OCI-LY3 (cell line): Measurements from ENCODE around the gene FAM199X.
A peak's percentile ranks its signal among the peaks of the same experiment; 100 is the strongest.

Source experiments
- H2AFZ ChIP-seq: fragments of 200-600, 300-600 bp; shearing (Covaris generic); 2 replicates; pipeline ENCODE4 v1.6.0; 2014; ENCODE audit warnings: antibody characterized with exemption, low read depth, low read length
- H3K27ac ChIP-seq: fragments of 200-600, 300-600 bp; sonication (generic); 2 replicates; pipeline ENCODE4 v1.5.1; 2014; ENCODE audit warnings: mild to moderate bottlenecking, low read length, moderate library complexity, mixed read lengths
- H3K27me3 ChIP-seq: fragments of 200-600, 300-600 bp; sonication (generic); 2 replicates; pipeline ENCODE4 v1.6.1; 2014; ENCODE audit warnings: low read depth, low read length, mixed read lengths
- H3K36me3 ChIP-seq: fragments of 200-600, 300-600 bp; sonication (generic); replicated peaks from 2 replicates; pipeline ENCODE3; 2014; ENCODE audit warnings: low read depth, low read length, mixed read lengths
- H3K4me1 ChIP-seq: fragments of 300-600, 200-600 bp; sonication (generic); 2 replicates; pipeline ENCODE4 v1.6.1; 2014; ENCODE audit warnings: low read length, mixed read lengths
- H3K4me2 ChIP-seq: fragments of 200-600, 300-600 bp; sonication (generic); 2 replicates; pipeline ENCODE4 v1.6.1; 2014; ENCODE audit warnings: low read length, mixed read lengths
- H3K4me3 ChIP-seq: fragments of 300-600, 200-600 bp; sonication (generic); 2 replicates; pipeline ENCODE4 v1.5.1; 2014; ENCODE audit warnings: antibody characterized with exemption, mild to moderate bottlenecking, low read length, moderate library complexity
- H3K79me2 ChIP-seq: fragments of 300-600, 200-600 bp; shearing (Covaris generic); 2 replicates; pipeline ENCODE4 v1.6.1; 2014; ENCODE audit warnings: mild to moderate bottlenecking, low read length, mixed read lengths
- H3K9ac ChIP-seq: fragments of 300-600, 200-600 bp; shearing (Covaris generic); 2 replicates; pipeline ENCODE4 v1.6.0; 2014; ENCODE audit warnings: mild to moderate bottlenecking, low read length, moderate library complexity
- H3K9me3 ChIP-seq: fragments of 200-600, 300-600 bp; shearing (Covaris generic); 2 replicates; pipeline ENCODE4 v1.6.1; 2014; ENCODE audit warnings: low read length, mixed read lengths; ENCODE audit not compliant: insufficient read depth
- H4K20me1 ChIP-seq: fragments of 200-600, 300-600 bp; sonication (generic); 2 replicates; pipeline ENCODE4 v1.6.1; 2016; ENCODE audit warnings: low read length, mixed read lengths; ENCODE audit not compliant: insufficient read depth
- CTCF ChIP-seq: fragments of 200-600, 300-600 bp; sonication (generic); IDR thresholded peaks from 2 replicates; pipeline ENCODE4 v1.5.1; 2014; ENCODE audit warnings: antibody characterized with exemption, low read length, low read depth
- EZH2phosphoT487 ChIP-seq: fragments of 200-600 bp; shearing (Covaris generic); IDR thresholded peaks from 2 replicates; pipeline ENCODE4 v1.6.1; 2018; ENCODE audit warnings: antibody characterized with exemption, mixed run types, low read depth

FAM199X gene

GRCh38 chrX:104165894-104166734 is at the start of gene FAM199X:
Gene FAM199X (plus strand): TSS chrX:104166453. CDS start chrX:104166786, 333 bp downstream.
- Histone ChIP-seq H3K79me2 (peaks cover 44% of the 10 kb centered on the region), H2AFZ (peak within 1 kb of the TSS; percentile 98), H3K27ac (peak within 1 kb of the TSS; percentile 40), H3K4me2 (peak within 1 kb of the TSS; percentile 96), H3K9ac (peak within 1 kb of the TSS; percentile 86), H4K20me1 (0 out of 2 replicates have a peak, but pooled peaks cover 5% of the 10 kb centered on the region), H3K27me3 (no peaks in the 10 kb centered on the region), H3K9me3 (no peaks in the 10 kb centered on the region), H3K4me3 (peak within 1 kb of the TSS; percentile 90), H3K36me3 (peaks cover 3% of the 10 kb centered on the region), H3K4me1 (peaks cover 21% of the 10 kb centered on the region)
- TF ChIP-seq CTCF (peak; percentile 44), EZH2phosphoT487 (no peak)

DNA sequence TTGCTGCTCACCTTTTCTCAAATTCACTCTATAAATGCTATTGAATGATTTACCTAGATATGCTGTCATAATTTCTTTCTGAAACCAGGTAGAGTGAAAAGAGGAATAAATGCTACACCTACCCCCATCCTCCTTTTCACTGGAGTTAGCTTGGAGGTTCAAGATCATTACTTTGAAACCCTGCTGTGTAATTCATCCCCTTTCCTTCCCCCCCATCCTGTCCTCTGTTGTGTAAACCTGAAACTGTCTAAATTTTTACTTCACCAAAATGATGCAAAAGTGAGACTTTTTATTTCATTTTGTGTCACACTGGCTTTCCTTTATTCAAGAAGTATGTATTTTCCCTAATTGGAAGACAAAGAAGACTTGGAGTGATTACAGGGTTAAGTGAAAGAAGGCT is 48.5 kb upstream of the FAM199X start:
- no peak overlapping the region for H2AFZ ChIP-seq
- peaks cover 31% of the 10 kb centered on the region for H3K4me1 ChIP-seq
- no peaks in the 10 kb centered on the region for H3K9me3 ChIP-seq
- H3K36me3 ChIP-seq = no peaks in the 10 kb centered on the region
- H3K4me3 ChIP-seq = peak overlapping the region; percentile 23; the same call in 1 of the 2 replicates
- H3K27ac ChIP-seq = no peak overlapping the region
- H3K27me3 ChIP-seq = no peaks in the 10 kb centered on the region
- H3K9ac ChIP-seq = no peak overlapping the region
- H3K4me2 ChIP-seq = peak overlapping the region; percentile 67
- no peak for TF ChIP-seq CTCF
- no peak for TF ChIP-seq EZH2phosphoT487
- H4K20me1 ChIP-seq = no peaks in the 10 kb centered on the region
- no peaks in the 10 kb centered on the region for H3K79me2 ChIP-seq

DNA sequence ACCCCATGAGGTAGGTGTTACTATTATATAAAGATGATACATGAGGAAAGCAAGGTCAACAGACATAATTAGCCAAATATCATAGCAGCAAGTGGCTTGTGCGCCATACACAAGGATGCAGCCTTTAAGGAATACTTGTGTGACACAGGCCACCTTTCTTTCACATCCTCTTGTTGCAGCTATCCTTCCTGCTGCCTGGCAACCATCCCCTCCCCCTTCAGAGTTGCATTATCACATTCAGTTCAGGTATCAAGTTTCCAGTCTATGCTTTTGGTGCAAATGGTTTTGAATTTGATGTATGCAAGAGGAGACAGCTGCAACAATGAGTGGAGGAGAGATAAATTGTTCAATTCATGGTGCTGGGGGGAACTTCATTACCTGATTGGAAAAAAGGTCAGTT is 47.5 kb upstream of the FAM199X start:
- peaks cover 32% of the 10 kb centered on the region for H3K4me1 ChIP-seq
- no peaks in the 10 kb centered on the region for H3K79me2 ChIP-seq
- no peak overlapping the region for H2AFZ ChIP-seq
- H3K9me3 ChIP-seq = no peaks in the 10 kb centered on the region
- H4K20me1 ChIP-seq = no peaks in the 10 kb centered on the region
- TF ChIP-seq EZH2phosphoT487 (no peak), CTCF (no peak)
- H3K9ac ChIP-seq = no peak overlapping the region
- no peak overlapping the region for H3K4me3 ChIP-seq
- no peak overlapping the region for H3K27ac ChIP-seq
- H3K36me3 ChIP-seq = no peaks in the 10 kb centered on the region
- no peaks in the 10 kb centered on the region for H3K27me3 ChIP-seq
- H3K4me2 ChIP-seq = peak overlapping the region; percentile 67

DNA sequence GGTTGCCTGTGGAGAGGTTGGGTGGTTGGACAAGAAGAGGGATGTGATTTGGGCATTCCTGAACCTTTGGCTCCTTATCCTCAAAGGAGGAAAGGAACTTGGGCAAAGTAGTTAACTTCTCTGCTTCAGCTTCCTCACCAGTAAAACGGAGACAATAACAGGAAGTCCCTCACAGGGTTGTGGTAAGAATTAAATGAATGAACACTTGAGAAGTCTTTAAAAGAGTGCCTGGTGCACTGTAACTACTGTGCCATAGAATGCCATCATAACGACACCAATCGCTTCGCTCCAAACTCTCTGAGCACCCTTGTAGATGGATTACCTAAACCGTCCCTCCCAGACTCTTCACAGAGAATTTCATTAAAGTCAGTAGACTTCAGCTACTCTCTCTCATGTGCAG is 43.4 kb upstream of the FAM199X start:
- Histone ChIP-seq H3K27me3 (no peaks in the 10 kb centered on the region), H3K4me2 (no peak overlapping the region), H3K27ac (no peak overlapping the region), H2AFZ (no peak overlapping the region), H3K79me2 (no peaks in the 10 kb centered on the region), H3K4me1 (peaks cover 22% of the 10 kb centered on the region), H3K36me3 (no peaks in the 10 kb centered on the region), H3K9me3 (no peaks in the 10 kb centered on the region), H4K20me1 (no peaks in the 10 kb centered on the region), H3K9ac (no peak overlapping the region), H3K4me3 (no peak overlapping the region)
- TF ChIP-seq CTCF (no peak), EZH2phosphoT487 (no peak)
